Smooth muscle cell (in vitro differentiated cells): Measurements from ENCODE around the gene EZH2. TPM values are rescaled to one million over a fixed set of nuclear protein-coding genes. Genes with fewer than 3 reads are reported as not detected.

Source experiments
- DNase-seq: peaks from one replicate; lab custom pipeline; 2025; ENCODE audit not compliant: unreplicated experiment; lab: John Stamatoyannopoulos, UW
- H2AFZ ChIP-seq: fragments of 200-600 bp; sonication (generic); 2 replicates; pipeline ENCODE4 v1.6.0; 2016; ENCODE audit warnings: antibody characterized with exemption, low read depth, mild to moderate bottlenecking
- H3F3A ChIP-seq: fragments of 200-600 bp; sonication (generic); 2 replicates; pipeline ENCODE4 v1.6.0; 2017; ENCODE audit warnings: antibody characterized with exemption, low read depth
- H3K27ac ChIP-seq: fragments of 200-600 bp; sonication (generic); 2 replicates; pipeline ENCODE4 v1.5.1; 2016; ENCODE audit warnings: low read depth, mild to moderate bottlenecking
- H3K27me3 ChIP-seq: fragments of 200-600 bp; sonication (generic); 2 replicates; pipeline ENCODE4 v1.6.1; 2016; ENCODE audit warnings: low read depth, mild to moderate bottlenecking
- H3K36me3 ChIP-seq: fragments of 200-600 bp; sonication (generic); 2 replicates; pipeline ENCODE4 v1.5.1; 2016; ENCODE audit warnings: low read depth
- H3K4me1 ChIP-seq: fragments of 200-600 bp; sonication (generic); 2 replicates; pipeline ENCODE4 v1.5.1; 2016; ENCODE audit warnings: low read depth
- H3K4me2 ChIP-seq: fragments of 200-600 bp; sonication (generic); 2 replicates; pipeline ENCODE4 v1.6.0; 2016; ENCODE audit warnings: mild to moderate bottlenecking
- H3K4me3 ChIP-seq: fragments of 200-600 bp; sonication (generic); 2 replicates; pipeline ENCODE4 v1.5.1; 2016; ENCODE audit warnings: mild to moderate bottlenecking
- H3K79me2 ChIP-seq: fragments of 200-600 bp; sonication (generic); 2 replicates; pipeline ENCODE4 v1.6.0; 2016; ENCODE audit warnings: low read depth, mild to moderate bottlenecking
- H3K9ac ChIP-seq: fragments of 200-600 bp; sonication (generic); 2 replicates; pipeline ENCODE4 v1.6.0; 2016; ENCODE audit warnings: low read depth
- H3K9me3 ChIP-seq: fragments of 200-600 bp; sonication (generic); replicated peaks from 2 replicates; pipeline ENCODE4 v1.5.1; 2016; ENCODE audit warnings: low read depth
- H4K20me1 ChIP-seq: fragments of 200-600 bp; sonication (generic); 2 replicates; pipeline ENCODE4 v1.6.0; 2016; ENCODE audit warnings: low read depth
- WGBS: methylation state at CpG from one replicate; pipeline ENCODE4 v1.1.7; 2016; ENCODE audit warnings: low lambda C conversion rate; 5-methylcytosine and 5-hydroxymethylcytosine counted together
- polyA plus RNA-seq: library from polyadenylated mRNA; unstranded; fragments of >200 nt; fragmentation: Nextera tagmentation; extraction: Ambion mirVana; gene quantifications from 2 replicates; pipeline ENCODE4 v1.2.1, GENCODE V29; 2016
- total RNA-seq: library from RNA; depleted of rRNA; stranded (reverse); fragments of >200 nt; gene quantifications from 2 replicates; pipeline ENCODE4 v1.2.3, GENCODE V29; 2014
- TF ChIP-seq, protein P1 (sequence below): fragments of 200-600 bp; sonication (generic); IDR thresholded peaks from 2 replicates; pipeline ENCODE4 v1.5.1; 2017; ENCODE audit warnings: borderline replicate concordance, mild to moderate bottlenecking, antibody characterized with exemption; ENCODE audit not compliant: insufficient read depth, poor library complexity, severe bottlenecking

EZH2 gene
- total and polyA plus RNA-seq, 2 experiments from 2014 or later, result 12.0 to 20.5 TPM

DNA sequence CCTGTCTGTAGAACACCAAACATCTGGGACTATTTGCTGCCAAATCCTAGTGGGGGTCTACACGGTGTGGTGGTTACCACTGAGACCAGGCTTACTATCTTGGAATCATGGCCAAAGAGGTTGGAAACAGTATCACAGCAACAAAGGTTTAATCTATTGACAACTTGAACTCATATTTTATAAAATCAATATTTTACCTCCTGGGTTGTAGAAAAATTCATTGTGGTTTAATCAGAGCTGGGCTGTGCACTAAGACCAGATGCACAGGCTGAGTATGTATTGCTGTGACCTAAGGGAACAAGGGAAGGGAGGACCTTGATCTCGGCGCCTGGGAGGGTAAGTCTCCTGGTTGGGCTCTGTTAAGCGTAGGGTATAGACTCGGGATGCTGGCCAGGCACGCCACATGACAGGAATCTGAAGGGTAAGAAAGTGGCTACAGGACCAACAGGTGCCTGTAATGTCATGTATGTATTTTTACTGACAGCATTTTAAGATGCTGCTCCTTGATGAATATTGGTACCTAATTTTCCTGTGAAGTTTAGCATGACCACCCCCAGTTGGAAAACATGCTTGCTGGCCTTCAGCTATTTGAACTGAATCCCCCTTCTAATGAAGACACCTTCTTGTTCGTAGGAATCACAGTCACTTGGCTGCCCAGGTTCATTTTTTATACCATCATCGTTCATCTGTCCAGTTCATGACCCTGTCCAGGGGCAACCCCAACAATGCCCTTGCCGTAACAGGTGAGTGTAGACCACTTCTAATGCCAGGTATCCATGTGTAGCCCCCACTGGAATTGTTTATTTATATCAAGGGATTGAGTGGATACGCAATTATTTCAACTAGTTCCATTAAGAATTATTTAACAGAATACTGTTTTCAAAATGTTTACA lies 79.5 kb downstream of the EZH2 start:
- no peak overlapping the region for H3K27ac ChIP-seq
- H3K79me2 ChIP-seq, result no peaks in the 10 kb centered on the region
- no peaks in the 10 kb centered on the region for H3F3A ChIP-seq
- no peaks in the 10 kb centered on the region for H3K4me1 ChIP-seq
- WGBS, result 87% methylated on average over 10 of the region's 10 CpGs
- no peak overlapping the region for H2AFZ ChIP-seq
- no peaks in the 10 kb centered on the region for H4K20me1 ChIP-seq
- TF ChIP-seq, protein P1, sequence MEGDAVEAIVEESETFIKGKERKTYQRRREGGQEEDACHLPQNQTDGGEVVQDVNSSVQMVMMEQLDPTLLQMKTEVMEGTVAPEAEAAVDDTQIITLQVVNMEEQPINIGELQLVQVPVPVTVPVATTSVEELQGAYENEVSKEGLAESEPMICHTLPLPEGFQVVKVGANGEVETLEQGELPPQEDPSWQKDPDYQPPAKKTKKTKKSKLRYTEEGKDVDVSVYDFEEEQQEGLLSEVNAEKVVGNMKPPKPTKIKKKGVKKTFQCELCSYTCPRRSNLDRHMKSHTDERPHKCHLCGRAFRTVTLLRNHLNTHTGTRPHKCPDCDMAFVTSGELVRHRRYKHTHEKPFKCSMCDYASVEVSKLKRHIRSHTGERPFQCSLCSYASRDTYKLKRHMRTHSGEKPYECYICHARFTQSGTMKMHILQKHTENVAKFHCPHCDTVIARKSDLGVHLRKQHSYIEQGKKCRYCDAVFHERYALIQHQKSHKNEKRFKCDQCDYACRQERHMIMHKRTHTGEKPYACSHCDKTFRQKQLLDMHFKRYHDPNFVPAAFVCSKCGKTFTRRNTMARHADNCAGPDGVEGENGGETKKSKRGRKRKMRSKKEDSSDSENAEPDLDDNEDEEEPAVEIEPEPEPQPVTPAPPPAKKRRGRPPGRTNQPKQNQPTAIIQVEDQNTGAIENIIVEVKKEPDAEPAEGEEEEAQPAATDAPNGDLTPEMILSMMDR, result no peak
- no peak overlapping the region for H3K4me2 ChIP-seq
- H3K4me3 ChIP-seq, result no peak overlapping the region
- no peak for DNase-seq
- H3K27me3 ChIP-seq, result no peaks in the 10 kb centered on the region
- no peak overlapping the region for H3K9ac ChIP-seq
- H3K36me3 ChIP-seq, result no peaks in the 10 kb centered on the region
- H3K9me3 ChIP-seq, result no peaks in the 10 kb centered on the region

DNA sequence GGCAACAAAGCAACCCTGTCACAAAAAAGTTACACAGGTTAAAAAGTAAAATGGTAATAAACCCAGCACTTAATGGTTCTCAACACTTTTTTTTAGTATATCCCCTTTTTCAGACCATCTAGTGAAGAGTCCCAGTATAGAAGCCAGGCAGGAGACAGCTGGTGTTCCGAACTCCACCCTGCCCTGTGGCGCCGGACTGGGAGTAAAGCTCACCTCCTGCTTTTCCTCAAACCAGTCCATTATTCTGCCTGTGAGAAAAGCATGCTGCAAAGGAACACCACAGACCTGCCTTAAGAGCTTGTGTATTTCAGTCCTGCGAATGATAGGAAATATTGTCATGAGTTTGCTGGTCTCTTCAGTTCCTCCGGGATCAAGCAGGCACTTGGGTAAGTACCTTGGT lies 81.0 kb downstream of the EZH2 start:
- no peaks in the 10 kb centered on the region for H4K20me1 ChIP-seq
- no peak overlapping the region for H3K4me3 ChIP-seq
- no peaks in the 10 kb centered on the region for H3K79me2 ChIP-seq
- no peak overlapping the region for H3K9ac ChIP-seq
- no peaks in the 10 kb centered on the region for H3K27me3 ChIP-seq
- no peak overlapping the region for H2AFZ ChIP-seq
- WGBS, result 96% methylated on average over 5 of the region's 5 CpGs
- H3K9me3 ChIP-seq, result no peaks in the 10 kb centered on the region
- TF ChIP-seq, protein P1, result no peak
- no peak overlapping the region for H3K4me2 ChIP-seq
- H3K36me3 ChIP-seq, result peaks cover 4% of the 10 kb centered on the region
- DNase-seq, result no peak
- no peaks in the 10 kb centered on the region for H3F3A ChIP-seq
- H3K27ac ChIP-seq, result no peak overlapping the region
- no peaks in the 10 kb centered on the region for H3K4me1 ChIP-seq

DNA sequence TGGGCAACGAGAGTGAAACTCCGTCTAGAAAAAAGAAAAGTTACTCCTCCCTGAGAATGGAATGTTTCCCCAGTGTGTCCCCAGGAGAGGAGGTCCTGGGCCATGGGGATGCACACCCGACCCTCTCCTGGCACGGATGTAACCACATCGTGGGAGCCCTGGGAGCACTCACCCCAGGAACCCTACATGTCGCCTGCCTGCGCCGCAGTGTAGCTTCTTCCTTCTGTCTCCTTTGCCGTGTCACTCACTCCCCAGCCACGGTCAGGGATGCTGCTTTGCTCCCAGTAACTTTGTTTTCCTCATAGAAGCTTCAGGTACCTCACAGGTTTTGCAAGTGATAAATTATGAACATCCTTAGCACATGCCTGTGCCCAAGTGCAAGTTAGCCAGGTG lies 82.0 kb downstream of the EZH2 start:
- Histone ChIP-seq H3F3A (no peaks in the 10 kb centered on the region), H2AFZ (no peak overlapping the region), H4K20me1 (no peaks in the 10 kb centered on the region), H3K9ac (no peak overlapping the region), H3K4me3 (no peak overlapping the region), H3K4me2 (no peak overlapping the region), H3K4me1 (no peaks in the 10 kb centered on the region), H3K36me3 (peaks cover 10% of the 10 kb centered on the region), H3K9me3 (no peaks in the 10 kb centered on the region), H3K79me2 (no peaks in the 10 kb centered on the region), H3K27ac (no peak overlapping the region), H3K27me3 (no peaks in the 10 kb centered on the region)
- 95% methylated on average over 10 of the region's 10 CpGs for WGBS
- TF ChIP-seq, protein P1, result no peak
- no peak for DNase-seq

GRCh38 chr7:148800677-148801076 lies 83.4 kb downstream of the EZH2 start:
- H3K36me3 ChIP-seq, result peaks cover 10% of the 10 kb centered on the region

More at GRCh38 chr7:148800677-148801076, 83.4 kb downstream of the EZH2 start:
- H3K27ac ChIP-seq, result no peak overlapping the region
- TF ChIP-seq, protein P1, result no peak
- no peaks in the 10 kb centered on the region for H3K27me3 ChIP-seq
- H2AFZ ChIP-seq, result no peak overlapping the region
- no peak overlapping the region for H3K4me3 ChIP-seq
- H3F3A ChIP-seq, result no peaks in the 10 kb centered on the region
- 96% methylated on average over 13 of the region's 13 CpGs for whole genome bisulfite sequencing
- no peak overlapping the region for H3K9ac ChIP-seq
- H3K4me1 ChIP-seq, result no peaks in the 10 kb centered on the region
- no peaks in the 10 kb centered on the region for H3K79me2 ChIP-seq
- no peaks in the 10 kb centered on the region for H3K9me3 ChIP-seq
- peaks cover 5% of the 10 kb centered on the region for H4K20me1 ChIP-seq
- no peak overlapping the region for H3K4me2 ChIP-seq
- DNase-seq, result no peak
